ENCODE measurements around the gene MAML3.

DNA sequence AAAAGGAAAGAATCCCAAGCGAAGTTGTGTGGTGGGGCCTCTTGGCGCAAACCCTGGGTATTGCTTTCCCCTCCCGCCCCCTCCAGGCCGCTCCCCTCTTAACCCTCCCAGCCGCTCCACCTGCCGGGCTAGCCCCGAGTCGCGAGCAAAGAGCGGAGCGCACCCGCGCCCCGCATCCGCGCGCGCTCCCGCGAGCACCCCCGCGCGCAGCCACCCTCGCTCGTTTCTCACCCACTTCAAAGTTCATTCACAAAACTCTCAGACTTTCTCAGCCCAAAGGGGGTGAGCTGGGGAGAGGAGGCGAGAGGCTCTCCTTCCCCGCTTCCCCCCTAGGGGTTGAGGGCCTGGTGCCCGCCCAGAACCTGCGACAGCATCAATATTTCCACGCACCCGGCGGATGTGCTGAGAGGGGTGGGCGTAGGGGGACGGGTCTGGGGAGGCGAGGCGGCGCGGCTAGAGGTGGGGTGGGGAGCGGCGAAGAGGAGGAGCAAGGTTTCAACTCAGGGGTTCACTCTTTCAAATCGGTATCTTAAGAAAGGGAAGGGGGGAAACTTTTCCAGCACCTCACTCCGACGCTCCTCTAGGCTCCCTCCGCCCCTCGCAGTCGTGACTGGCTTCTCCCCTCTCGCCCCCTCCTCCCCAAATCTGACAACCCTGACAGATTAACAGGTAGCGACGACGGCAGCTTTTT, 1.8 kb downstream of the MAML3 start:
- TF ChIP-seq, protein P1, sequence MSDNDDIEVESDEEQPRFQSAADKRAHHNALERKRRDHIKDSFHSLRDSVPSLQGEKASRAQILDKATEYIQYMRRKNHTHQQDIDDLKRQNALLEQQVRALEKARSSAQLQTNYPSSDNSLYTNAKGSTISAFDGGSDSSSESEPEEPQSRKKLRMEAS (IDR thresholded peaks at IDR 0.05), result no peak; the same call in 1 of the 2 replicates
- TF ChIP-seq, protein P2, sequence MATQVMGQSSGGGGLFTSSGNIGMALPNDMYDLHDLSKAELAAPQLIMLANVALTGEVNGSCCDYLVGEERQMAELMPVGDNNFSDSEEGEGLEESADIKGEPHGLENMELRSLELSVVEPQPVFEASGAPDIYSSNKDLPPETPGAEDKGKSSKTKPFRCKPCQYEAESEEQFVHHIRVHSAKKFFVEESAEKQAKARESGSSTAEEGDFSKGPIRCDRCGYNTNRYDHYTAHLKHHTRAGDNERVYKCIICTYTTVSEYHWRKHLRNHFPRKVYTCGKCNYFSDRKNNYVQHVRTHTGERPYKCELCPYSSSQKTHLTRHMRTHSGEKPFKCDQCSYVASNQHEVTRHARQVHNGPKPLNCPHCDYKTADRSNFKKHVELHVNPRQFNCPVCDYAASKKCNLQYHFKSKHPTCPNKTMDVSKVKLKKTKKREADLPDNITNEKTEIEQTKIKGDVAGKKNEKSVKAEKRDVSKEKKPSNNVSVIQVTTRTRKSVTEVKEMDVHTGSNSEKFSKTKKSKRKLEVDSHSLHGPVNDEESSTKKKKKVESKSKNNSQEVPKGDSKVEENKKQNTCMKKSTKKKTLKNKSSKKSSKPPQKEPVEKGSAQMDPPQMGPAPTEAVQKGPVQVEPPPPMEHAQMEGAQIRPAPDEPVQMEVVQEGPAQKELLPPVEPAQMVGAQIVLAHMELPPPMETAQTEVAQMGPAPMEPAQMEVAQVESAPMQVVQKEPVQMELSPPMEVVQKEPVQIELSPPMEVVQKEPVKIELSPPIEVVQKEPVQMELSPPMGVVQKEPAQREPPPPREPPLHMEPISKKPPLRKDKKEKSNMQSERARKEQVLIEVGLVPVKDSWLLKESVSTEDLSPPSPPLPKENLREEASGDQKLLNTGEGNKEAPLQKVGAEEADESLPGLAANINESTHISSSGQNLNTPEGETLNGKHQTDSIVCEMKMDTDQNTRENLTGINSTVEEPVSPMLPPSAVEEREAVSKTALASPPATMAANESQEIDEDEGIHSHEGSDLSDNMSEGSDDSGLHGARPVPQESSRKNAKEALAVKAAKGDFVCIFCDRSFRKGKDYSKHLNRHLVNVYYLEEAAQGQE (IDR thresholded peaks at IDR 0.05; ENCODE audit: low read depth), result no peak
- TF ChIP-seq EGR1 (IDR thresholded peaks at IDR 0.05) (no peak), TAF1 (IDR thresholded peaks at IDR 0.05; ENCODE audit: low read depth) (no peak), YY1 (IDR thresholded peaks at IDR 0.05; ENCODE audit: low read depth) (no peak), EP300 (IDR thresholded peaks at IDR 0.05; ENCODE audit: borderline replicate concordance) (no peak)
- TF ChIP-seq, protein P3, sequence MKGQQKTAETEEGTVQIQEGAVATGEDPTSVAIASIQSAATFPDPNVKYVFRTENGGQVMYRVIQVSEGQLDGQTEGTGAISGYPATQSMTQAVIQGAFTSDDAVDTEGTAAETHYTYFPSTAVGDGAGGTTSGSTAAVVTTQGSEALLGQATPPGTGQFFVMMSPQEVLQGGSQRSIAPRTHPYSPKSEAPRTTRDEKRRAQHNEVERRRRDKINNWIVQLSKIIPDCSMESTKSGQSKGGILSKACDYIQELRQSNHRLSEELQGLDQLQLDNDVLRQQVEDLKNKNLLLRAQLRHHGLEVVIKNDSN (IDR thresholded peaks at IDR 0.05), result no peak

Data from Ishikawa (cell line).